GM23338 (cell line): ENCODE data around the gene FLOT1. TPM values are rescaled to one million over a fixed set of nuclear protein-coding genes. Genes with fewer than 3 reads are reported as not detected.

ENCODE experiments used
- ATAC-seq: fragments of 200-7000 bp; cut with Tn5 transposase; 3 replicates; pipeline ENCODE4 v1.9.1; 2020
- DNase-seq: peaks from one replicate; pipeline ENCODE4 v3.0.0-alpha.2; 2015; ENCODE audit warnings: low spot score
- H2AFZ ChIP-seq: fragments of 200-600 bp; sonication (generic); 2 replicates; pipeline ENCODE4 v1.8.0; 2016; ENCODE audit warnings: antibody characterized with exemption, mild to moderate bottlenecking, moderate library complexity
- H3F3A ChIP-seq: fragments of 200-600 bp; sonication (generic); replicated peaks from 2 replicates; pipeline ENCODE4 v1.8.0; 2017; ENCODE audit warnings: antibody characterized with exemption, mixed run types, low read depth
- H3K27ac ChIP-seq: fragments of 200-600 bp; sonication (generic); 2 replicates; pipeline ENCODE4 v1.6.1; 2016; ENCODE audit warnings: low read depth
- H3K27me3 ChIP-seq: fragments of 200-600 bp; sonication (generic); 2 replicates; pipeline ENCODE4 v1.8.0; 2016; ENCODE audit warnings: mild to moderate bottlenecking, mixed run types, moderate library complexity; ENCODE audit not compliant: insufficient read depth
- H3K36me3 ChIP-seq: fragments of 200-600 bp; sonication (generic); 2 replicates; pipeline ENCODE4 v1.8.0; 2016; ENCODE audit warnings: mild to moderate bottlenecking; ENCODE audit not compliant: insufficient read depth
- H3K4me1 ChIP-seq: fragments of 200-600 bp; sonication (generic); 2 replicates; pipeline ENCODE4 v1.8.0; 2016; ENCODE audit warnings: mild to moderate bottlenecking, moderate library complexity; ENCODE audit not compliant: insufficient read depth
- H3K4me2 ChIP-seq: fragments of 200-600 bp; sonication (generic); 2 replicates; pipeline ENCODE4 v1.7.1; 2017; ENCODE audit warnings: mixed run types
- H3K4me3 ChIP-seq: fragments of 200-600 bp; sonication (generic); 2 replicates; pipeline ENCODE4 v1.6.1; 2016; ENCODE audit warnings: mixed run types
- H3K79me2 ChIP-seq: fragments of 200-600 bp; sonication (generic); replicated peaks from 2 replicates; pipeline ENCODE4 v1.8.0; 2017; ENCODE audit warnings: mild to moderate bottlenecking; ENCODE audit not compliant: insufficient read depth
- H3K9me2 ChIP-seq: fragments of 200-600 bp; sonication (generic); 2 replicates; pipeline ENCODE4 v1.8.0; 2017; ENCODE audit not compliant: insufficient read depth
- H4K20me1 ChIP-seq: fragments of 200-600 bp; sonication (generic); replicated peaks from 2 replicates; pipeline ENCODE4 v1.8.0; 2017; ENCODE audit warnings: mild to moderate bottlenecking; ENCODE audit not compliant: insufficient read depth
- H3K27ac Mint-ChIP-seq: 2 replicates; pipeline ENCODE4 v1.8.0; 2020; ENCODE audit warnings: inconsistent platforms, mild to moderate bottlenecking, moderate library complexity, mixed read lengths
- H3K27me3 Mint-ChIP-seq: 3 replicates; pipeline ENCODE4 v1.8.0; 2022; ENCODE audit warnings: low read depth, mild to moderate bottlenecking, moderate library complexity, mixed read lengths, inconsistent platforms; ENCODE audit not compliant: insufficient read depth, poor library complexity
- H3K36me3 Mint-ChIP-seq: 3 replicates; pipeline ENCODE4 v1.8.0; 2021; ENCODE audit warnings: low read depth, mild to moderate bottlenecking, inconsistent platforms, moderate library complexity, mixed read lengths
- H3K4me1 Mint-ChIP-seq: 3 replicates; pipeline ENCODE4 v1.8.0; 2020; ENCODE audit warnings: mild to moderate bottlenecking, inconsistent platforms, mixed read lengths
- H3K4me3 Mint-ChIP-seq: 3 replicates; pipeline ENCODE4 v1.8.0; 2021; ENCODE audit warnings: moderate library complexity, mild to moderate bottlenecking, inconsistent platforms, mixed read lengths
- H3K9me3 Mint-ChIP-seq: 3 replicates; pipeline ENCODE4 v1.8.0; 2020; ENCODE audit warnings: moderate library complexity, mild to moderate bottlenecking, inconsistent platforms, mixed read lengths
- EZH2phosphoT487 ChIP-seq: fragments of 200-600 bp; sonication (generic); IDR thresholded peaks from one replicate; pipeline ENCODE4 v1.8.1; 2018; ENCODE audit warnings: antibody characterized with exemption; ENCODE audit not compliant: unreplicated experiment
- POLR2AphosphoS5 ChIP-seq: IDR thresholded peaks from 2 replicates; pipeline ENCODE4 v1.6.1; 2016; ENCODE audit warnings: antibody characterized with exemption, low read depth
- STAT1 ChIP-seq: IDR thresholded peaks from one replicate; pipeline ENCODE4 v1.6.1; 2016; ENCODE audit warnings: antibody characterized with exemption; ENCODE audit not compliant: unreplicated experiment
- polyA plus RNA-seq: library from polyadenylated mRNA; unstranded; fragments of >200 nt; fragmentation: Nextera tagmentation; extraction: Ambion mirVana; gene quantifications from 2 replicates; pipeline ENCODE4 v1.2.1, GENCODE V29; 2016
- total RNA-seq: library from RNA; depleted of rRNA; stranded (reverse); fragments of >200 nt; shearing (Covaris generic); gene quantifications from 2 replicates; pipeline ENCODE4 v1.2.3, GENCODE V29; 2014
- TF ChIP-seq, protein P1 (sequence below): IDR thresholded peaks from one replicate; pipeline ENCODE4 v1.6.1; 2018; ENCODE audit warnings: antibody characterized with exemption; ENCODE audit not compliant: unreplicated experiment
- TF ChIP-seq, protein P2 (sequence below), 2 experiments: fragments of 200-600 bp in 1 of 2; sonication (generic) in 1 of 2; conservative IDR thresholded peaks; 2 replicates each; pipeline versions ENCODE4 v1.5.1 to v1.6.1; 2016 to 2017; ENCODE audit warnings: antibody characterized with exemption in 2 of 2, low read depth in 2 of 2, mild to moderate bottlenecking in 2 of 2, moderate library complexity in 1 of 2

The FLOT1 gene
- total and polyA plus RNA-seq, 2 experiments from 2014 or later = 72.2 to 94.5 TPM

DNA sequence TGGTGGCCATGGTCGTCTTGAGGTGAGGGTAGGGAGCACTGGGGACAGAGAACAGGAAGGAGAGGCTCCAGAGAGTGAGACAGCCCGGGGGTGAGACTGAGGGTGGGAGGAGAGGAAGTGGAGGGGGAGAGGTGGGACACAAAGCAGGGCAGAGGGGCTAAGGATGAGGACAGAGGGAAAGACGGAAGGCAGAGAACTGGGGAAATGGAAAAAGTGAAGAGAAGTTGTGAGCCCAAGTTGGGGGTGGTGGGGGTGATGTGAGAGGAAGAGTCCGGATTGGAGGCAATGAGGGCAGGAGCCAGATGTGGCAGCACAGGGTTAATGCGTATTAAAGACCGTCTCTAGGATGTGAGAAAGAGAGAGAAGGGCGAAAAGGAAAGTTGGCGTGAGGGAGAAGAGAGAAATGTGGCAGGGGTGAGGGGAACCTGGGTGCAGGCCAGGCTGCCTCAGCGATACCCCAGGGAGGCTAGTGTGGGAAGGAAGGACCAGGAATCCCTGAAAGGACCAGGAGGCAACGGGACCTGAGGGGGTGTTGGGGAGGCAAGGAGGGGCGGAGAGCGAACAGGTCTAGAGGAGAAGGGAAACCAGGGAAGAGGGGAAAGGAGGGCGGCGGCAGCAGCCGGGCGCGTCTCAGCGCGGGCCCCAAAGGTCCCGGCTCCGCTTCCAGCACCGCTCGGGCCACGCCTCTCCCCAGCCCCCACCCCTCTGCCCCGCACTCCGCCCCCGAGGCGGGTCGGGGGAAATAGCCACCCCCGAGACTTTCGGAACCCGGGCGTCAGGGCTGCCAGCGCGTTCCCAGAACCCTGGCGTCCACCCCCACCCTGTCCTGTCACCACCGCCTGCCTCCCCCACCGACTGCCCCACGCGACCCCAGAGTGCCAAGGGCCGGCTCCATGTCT, 56.2 kb downstream of the FLOT1 start, which contains the start of gene PPP1R18:
PPP1R18 (minus strand) TSS at position 637 of the 899 bp plus-strand sequence; CDS start at position 10, 627 bp downstream.
- peak within 1 kb of the TSS; percentile 99 for H3K4me3 ChIP-seq
- peaks cover 17% of the 10 kb centered on the region for H3F3A ChIP-seq
- H3K9me2 ChIP-seq = no peaks in the 10 kb centered on the region
- H3K4me1 Mint-ChIP-seq = peaks cover 71% of the 10 kb centered on the region
- peak within 1 kb of the TSS; percentile 98 for H3K4me2 ChIP-seq
- peak within 1 kb of the TSS; percentile 81 for H3K4me3 Mint-ChIP-seq
- H2AFZ ChIP-seq = peak within 1 kb of the TSS; percentile 94
- H3K27me3 Mint-ChIP-seq = peaks cover 37% of the 10 kb centered on the region
- no peaks in the 10 kb centered on the region for H4K20me1 ChIP-seq
- ATAC-seq = peak; percentile 44
- no peaks in the 10 kb centered on the region; the same call in 2 of the 3 replicates for H3K9me3 Mint-ChIP-seq
- H3K27ac Mint-ChIP-seq = peak within 1 kb of the TSS; percentile 84
- peak within 1 kb of the TSS; percentile 59; the same call in 1 of the 2 replicates for H3K27ac ChIP-seq
- peaks cover 22% of the 10 kb centered on the region for H3K79me2 ChIP-seq
- peaks cover 53% of the 10 kb centered on the region for H3K4me1 ChIP-seq
- H3K27me3 ChIP-seq = 0 out of 2 replicates have a peak, but pooled peaks cover 5% of the 10 kb centered on the region
- TF ChIP-seq POLR2AphosphoS5 = 0 out of 2 replicates have a peak, but pooled peaks have one; percentile 45
- TF ChIP-seq STAT1 = no peak
- TF ChIP-seq EZH2phosphoT487 = no peak
- H3K36me3 Mint-ChIP-seq = peaks cover 19% of the 10 kb centered on the region
- H3K36me3 ChIP-seq = no peaks in the 10 kb centered on the region
- peak; percentile 69 for DNase-seq

DNA sequence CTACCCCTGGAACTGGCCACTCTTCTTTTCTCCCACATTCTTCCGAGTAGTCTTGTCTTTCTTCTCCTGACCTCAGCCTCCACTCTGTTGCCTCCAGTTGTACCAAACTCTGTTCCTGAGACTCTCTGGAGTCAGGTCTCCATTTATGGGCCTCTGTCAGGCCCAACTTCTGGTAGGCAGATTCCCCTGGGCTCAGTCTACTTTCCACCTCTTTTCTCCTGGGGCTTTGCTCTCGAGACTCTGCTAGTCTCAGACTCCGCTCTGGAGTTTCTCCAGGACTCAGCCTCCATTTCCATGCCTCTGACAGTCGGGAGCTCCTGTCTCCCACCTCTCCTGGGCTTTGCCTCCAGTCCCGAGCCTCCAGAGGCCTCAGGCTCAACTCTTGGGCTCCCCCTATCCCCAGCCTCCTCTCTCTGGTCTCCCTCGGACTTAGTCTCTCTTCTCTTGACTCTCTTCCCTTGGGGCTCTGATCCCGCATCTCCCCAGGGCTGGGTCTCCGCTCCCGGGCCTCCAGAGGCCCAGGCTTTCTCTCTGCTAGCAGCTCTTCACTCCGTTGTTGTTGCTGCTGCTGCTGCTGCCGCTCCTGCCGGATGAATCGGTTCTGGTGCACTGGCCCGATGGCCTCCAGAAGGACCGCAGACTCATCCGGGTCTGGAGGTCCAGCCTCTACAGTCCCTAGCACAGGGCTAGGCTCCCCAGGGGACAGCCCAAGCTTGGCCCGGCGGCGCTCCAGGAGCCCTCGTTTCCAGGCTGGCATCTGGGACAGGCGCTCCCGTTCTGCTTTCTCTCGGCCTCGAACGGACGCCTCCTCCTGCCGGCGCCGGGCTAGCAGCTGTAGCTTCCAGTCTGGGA, 57.1 kb downstream of the FLOT1 start:
- no peak overlapping the region for H3K27ac ChIP-seq
- H3K27me3 Mint-ChIP-seq = peaks cover 31% of the 10 kb centered on the region
- H3K27me3 ChIP-seq = 0 out of 2 replicates have a peak, but pooled peaks cover 5% of the 10 kb centered on the region
- H3K4me3 ChIP-seq = peak overlapping the region; percentile 99
- peaks cover 22% of the 10 kb centered on the region for H3K79me2 ChIP-seq
- no peaks in the 10 kb centered on the region for H4K20me1 ChIP-seq
- no peaks in the 10 kb centered on the region for H3K36me3 ChIP-seq
- H2AFZ ChIP-seq = no peak overlapping the region
- no peaks in the 10 kb centered on the region for H3K9me2 ChIP-seq
- H3K4me3 Mint-ChIP-seq = peak overlapping the region; percentile 81
- peaks cover 19% of the 10 kb centered on the region for H3K36me3 Mint-ChIP-seq
- no peak for ATAC-seq
- TF ChIP-seq, protein P1, sequence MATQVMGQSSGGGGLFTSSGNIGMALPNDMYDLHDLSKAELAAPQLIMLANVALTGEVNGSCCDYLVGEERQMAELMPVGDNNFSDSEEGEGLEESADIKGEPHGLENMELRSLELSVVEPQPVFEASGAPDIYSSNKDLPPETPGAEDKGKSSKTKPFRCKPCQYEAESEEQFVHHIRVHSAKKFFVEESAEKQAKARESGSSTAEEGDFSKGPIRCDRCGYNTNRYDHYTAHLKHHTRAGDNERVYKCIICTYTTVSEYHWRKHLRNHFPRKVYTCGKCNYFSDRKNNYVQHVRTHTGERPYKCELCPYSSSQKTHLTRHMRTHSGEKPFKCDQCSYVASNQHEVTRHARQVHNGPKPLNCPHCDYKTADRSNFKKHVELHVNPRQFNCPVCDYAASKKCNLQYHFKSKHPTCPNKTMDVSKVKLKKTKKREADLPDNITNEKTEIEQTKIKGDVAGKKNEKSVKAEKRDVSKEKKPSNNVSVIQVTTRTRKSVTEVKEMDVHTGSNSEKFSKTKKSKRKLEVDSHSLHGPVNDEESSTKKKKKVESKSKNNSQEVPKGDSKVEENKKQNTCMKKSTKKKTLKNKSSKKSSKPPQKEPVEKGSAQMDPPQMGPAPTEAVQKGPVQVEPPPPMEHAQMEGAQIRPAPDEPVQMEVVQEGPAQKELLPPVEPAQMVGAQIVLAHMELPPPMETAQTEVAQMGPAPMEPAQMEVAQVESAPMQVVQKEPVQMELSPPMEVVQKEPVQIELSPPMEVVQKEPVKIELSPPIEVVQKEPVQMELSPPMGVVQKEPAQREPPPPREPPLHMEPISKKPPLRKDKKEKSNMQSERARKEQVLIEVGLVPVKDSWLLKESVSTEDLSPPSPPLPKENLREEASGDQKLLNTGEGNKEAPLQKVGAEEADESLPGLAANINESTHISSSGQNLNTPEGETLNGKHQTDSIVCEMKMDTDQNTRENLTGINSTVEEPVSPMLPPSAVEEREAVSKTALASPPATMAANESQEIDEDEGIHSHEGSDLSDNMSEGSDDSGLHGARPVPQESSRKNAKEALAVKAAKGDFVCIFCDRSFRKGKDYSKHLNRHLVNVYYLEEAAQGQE = no peak
- TF ChIP-seq, protein P2, sequence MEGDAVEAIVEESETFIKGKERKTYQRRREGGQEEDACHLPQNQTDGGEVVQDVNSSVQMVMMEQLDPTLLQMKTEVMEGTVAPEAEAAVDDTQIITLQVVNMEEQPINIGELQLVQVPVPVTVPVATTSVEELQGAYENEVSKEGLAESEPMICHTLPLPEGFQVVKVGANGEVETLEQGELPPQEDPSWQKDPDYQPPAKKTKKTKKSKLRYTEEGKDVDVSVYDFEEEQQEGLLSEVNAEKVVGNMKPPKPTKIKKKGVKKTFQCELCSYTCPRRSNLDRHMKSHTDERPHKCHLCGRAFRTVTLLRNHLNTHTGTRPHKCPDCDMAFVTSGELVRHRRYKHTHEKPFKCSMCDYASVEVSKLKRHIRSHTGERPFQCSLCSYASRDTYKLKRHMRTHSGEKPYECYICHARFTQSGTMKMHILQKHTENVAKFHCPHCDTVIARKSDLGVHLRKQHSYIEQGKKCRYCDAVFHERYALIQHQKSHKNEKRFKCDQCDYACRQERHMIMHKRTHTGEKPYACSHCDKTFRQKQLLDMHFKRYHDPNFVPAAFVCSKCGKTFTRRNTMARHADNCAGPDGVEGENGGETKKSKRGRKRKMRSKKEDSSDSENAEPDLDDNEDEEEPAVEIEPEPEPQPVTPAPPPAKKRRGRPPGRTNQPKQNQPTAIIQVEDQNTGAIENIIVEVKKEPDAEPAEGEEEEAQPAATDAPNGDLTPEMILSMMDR (conservative IDR thresholded peaks at IDR 0.05; ENCODE audit: low read depth in 2 of 2) = peak in 1 of 2 experiments; percentile 31; a peak in 2 of 4 replicates
- H3K9me3 Mint-ChIP-seq = no peaks in the 10 kb centered on the region; the same call in 2 of the 3 replicates
- peak; percentile 48 for DNase-seq
- no peak overlapping the region for H3K27ac Mint-ChIP-seq
- peaks cover 49% of the 10 kb centered on the region for H3K4me1 ChIP-seq
- H3F3A ChIP-seq = peaks cover 16% of the 10 kb centered on the region
- peak overlapping the region; percentile 98 for H3K4me2 ChIP-seq
- H3K4me1 Mint-ChIP-seq = peaks cover 69% of the 10 kb centered on the region
